HS-27A (cell line): ENCODE data around the gene CHCHD6.

Experiments used
- DNase-seq: peaks from one replicate; pipeline ENCODE4 v3.0.0-alpha.2; 2012; ENCODE audit warnings: low read depth, missing footprints

CHCHD6 gene

DNA sequence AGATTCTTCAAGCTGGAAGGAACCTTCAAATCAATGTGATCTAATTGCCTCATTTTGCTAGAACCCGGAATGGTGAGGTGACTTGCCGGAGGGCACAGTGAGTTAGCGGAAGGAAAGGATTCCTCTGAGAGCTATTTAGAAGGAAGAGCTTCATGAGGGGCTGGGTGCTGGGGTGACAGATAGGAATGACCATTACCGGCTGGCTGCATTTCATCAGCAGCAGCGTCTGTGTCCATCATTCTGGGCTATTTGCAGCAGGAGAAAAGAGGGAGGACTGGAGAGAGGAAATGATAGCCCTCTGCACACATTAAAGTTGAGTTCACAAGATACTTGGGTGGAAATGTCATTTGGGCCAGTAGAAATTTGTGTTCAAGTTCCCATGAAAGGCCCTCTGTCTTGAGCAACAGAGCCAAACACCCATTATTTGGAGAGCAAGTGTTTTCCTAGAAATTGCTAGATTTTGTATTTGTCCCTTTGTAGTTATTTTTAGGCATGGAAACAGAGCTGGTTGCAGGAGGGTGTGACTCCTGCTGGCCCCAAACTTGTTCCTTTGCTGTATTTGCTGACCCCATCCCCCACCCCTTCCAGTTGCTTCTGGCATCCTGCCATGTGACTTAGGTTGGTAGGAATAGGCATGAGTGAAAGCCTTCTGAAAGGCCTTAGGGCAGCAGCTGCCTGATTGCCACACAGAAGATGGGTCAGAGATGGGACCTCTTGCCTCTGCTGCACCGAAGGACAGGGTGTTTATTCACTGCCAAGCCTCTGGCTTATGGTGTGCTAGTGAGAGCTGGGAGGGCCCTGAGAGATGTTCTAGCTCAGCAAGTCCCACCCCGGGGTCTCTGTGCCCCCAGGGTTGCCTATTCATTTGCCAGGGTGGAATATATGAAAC, 191.4 kb downstream of the CHCHD6 start:
- no peak for DNase-seq

DNA sequence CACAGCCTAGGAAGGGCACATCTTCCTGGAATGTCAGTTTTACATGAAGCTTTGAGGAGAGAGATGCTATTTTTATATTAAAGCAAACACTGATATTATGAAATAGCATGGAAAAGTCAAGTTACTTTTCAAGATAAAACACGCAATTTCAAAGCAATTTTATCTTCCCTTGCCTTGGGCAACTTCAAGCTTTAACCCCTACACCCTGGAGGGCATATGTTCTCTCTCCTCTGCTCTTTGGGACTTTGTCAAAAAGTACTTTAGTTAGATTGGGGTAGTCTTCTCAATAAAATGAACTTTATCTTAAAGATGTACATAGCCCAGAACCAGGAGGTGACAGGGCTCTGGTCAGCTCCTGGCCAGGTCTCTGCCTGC, 192.0 kb downstream of the CHCHD6 start:
- DNase-seq: no peak

DNA sequence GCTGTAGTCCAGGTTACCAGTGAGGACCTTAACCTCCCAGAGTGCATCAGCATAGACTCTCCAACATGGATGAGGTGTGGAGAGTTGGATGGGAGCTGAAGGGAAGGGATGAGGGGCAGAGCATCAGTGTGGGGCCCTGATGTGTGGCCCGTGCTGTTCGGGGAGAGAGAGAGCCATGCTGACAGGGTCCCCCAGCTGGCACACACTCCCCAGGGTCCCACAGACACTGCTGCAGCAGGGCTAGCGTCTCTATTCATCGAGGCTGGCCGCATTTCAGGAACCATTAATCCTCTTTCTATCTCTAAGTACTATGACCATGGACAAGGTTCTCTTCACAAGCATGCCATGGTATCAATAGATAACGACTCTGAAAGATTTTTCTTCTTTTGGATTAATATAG, 192.9 kb downstream of the CHCHD6 start:
- DNase-seq: no peak

DNA sequence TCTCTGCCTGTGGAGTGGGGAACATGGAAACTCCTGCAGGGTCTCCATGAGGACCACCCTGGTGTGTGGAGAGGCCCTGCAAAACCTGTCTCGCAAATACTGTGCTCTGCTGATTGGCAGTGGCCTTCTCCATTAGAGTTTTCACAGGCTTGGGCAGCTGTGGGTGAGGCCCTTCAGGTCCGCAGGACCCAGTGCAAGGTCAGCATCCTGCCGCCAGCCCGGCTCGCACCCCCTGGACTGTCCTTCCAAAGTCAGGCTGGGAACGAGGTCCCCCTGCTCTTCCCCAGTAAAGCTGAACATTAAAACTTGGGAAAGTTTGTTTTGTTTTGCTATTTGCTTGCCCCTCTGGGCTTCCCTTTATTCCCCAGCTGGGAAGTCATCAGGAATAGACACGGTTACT, 193.9 kb downstream of the CHCHD6 start:
- DNase-seq: no peak

DNA sequence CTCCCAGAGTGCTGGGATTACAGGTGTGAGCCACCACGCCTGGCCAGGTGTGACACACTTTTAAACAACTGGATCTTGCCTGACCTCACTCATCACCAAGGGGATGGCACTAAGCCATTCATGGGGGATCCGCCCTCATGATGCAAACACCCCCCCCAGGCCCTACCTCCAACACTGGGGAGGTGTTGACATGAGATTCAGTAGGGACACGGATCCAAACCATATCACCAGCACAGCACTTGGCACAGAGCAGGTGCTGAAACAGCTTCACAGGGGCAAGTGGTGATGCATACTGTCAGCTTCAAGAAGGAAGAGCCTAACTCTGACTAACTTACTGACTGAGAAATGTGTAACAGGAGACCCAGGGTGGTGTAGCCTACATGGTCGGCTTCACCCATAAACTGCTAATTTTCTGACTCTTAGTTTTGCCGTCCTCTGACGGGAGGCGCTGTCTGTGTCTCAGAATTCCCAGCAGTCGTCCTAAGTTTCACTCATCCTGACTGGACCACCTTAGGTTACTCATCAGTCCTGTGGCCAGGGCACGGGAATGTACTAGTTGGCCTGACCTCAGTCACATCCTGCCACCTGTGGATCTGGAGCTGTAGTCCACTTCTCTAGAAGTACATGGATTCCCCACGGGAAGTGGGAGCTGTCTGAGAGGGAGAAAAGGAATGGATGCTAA, 197.0 kb downstream of the CHCHD6 start:
- no peak for DNase-seq

DNA sequence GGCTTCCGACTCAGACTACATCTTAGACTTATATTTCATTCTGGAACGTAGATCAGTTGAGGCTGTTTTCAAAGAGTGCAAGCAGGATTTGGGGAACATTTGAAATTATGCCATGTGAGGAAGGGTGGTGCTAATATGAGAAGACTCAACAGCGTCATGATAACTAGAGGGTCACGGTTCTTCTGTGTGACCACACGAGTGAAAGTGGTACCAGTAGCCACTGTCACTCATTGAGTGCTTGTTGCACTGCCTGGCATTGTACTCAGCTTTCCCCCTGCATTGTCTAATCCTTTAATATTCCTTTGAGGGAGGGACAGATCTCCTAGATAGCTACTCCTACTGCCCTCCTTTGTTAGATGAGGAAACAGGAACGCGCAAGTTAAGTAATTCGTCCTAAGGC, 197.6 kb downstream of the CHCHD6 start:
- DNase-seq: no peak

DNA sequence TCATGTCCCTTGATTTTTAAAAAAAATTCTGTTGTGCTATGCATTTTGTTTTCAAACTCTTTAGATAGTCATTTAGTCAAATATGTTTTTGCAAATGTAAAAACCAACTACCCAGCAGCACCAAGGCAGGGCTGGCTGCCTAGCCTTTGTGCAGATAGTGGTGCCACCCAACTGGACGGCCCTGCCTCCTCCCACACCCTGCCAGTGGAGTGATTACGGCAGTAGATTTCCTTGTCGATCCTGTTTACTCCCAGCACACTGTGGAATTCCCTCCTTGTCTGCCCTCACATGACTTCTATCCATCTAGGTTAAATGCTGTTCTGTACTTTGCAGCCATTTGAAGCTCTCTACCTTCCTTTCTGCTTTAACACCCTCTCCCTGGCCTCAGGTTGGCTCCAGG, 199.5 kb downstream of the CHCHD6 start:
- DNase-seq: no peak

DNA sequence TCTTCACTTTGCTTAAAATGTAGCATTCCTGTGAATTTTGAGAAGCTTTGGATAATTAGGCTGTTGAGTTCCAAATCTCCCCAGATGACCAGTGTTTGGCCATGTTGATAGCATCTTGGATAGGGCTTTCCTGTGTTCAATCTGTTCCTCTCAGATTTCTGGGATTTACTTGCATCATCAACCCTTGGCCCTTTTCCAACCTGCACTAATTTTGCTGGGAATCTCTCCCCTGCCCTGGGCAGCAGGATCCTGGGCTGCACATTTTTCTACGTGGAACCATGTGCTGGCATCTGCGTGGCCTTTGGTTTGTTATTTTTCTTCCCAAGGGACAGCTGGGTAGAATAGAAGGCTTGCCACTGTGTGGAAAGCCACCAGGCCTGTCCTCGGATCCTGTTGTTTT, 203.5 kb downstream of the CHCHD6 start:
- no peak for DNase-seq

DNA sequence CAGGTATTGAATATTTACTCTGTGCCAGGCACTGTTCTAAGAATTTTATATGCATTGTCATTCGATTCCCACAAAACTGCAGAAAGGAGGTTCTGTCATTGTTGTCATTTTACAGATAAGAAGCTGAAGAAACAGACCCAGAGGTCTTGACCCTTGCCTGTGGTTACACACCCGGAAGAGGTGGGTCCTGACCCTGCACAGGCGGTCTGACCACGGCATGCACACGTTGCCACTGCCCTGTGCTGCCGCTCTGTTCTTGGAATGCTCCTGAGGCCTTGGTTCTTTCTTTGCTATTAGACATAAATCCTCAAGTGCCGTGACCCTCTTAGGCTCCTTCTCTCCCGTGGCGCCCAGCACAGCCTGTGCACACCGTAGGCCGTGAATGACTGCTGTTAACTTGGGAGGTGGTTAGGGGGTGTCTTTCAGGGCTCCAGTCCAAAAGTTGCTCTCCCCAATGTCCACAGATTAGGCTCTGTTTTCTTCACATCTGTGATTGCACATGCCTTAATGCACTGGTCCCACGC, 204.8 kb downstream of the CHCHD6 start:
- peak; percentile 22 for DNase-seq

DNA sequence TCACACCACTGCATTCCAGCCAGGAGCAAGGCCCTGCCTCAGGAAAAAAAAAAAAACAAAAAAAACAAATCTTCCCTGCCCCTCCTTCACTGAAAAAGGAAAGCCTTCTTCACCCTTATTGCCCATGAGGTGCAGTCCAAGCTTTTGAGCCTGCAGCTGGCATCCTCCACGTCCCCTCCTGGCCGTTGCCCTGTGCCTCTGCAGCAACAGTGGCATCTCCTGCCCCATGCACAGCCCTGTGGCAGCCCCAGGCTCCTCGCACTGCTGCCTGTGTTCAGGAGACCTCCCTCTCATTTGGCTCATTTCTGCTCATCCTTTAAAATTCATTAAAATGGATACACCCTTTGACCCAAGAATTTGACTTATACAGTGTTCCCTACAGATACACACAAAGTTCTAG, 206.2 kb downstream of the CHCHD6 start:
- no peak for DNase-seq

DNA sequence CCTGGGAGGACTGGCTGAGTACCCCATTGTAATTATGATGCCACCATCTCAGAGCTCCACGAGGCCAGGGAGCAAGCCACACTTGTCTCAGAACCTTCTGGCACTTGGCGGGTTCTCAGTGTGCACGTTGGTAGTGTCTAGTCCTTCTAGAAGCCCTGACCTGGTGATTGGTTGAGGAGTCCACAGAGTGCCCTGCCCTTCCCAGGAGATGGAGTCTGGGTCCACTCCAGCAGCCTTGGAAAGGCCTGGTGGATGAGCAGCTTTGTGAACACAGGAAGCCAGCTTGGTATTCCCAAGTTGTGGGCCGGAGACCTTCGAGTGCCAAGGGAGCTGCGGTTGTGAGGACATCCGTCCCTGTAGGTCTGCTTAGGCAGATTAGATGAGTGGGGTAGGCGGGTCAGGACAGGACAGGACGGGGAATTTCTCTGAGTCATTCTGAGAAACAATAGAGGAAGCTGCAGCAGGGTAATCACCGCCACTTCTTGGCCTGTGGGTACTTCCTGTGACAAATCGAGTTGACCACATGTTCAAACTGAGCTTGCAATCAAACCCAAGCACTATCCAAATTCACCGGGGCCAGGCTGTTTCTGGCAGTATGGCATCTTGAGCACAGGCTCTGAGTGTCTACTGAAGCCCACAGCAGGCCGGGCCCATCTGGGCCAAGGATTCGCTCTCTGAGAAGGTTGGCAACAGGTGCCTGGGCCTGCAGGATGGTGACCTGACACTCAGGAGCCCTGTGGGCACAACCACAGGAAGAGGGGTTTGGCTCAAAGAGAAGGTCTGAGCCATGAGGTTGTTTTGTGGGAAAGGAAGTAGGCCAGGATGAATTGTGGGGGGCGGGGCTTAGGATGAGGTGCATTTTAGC, 207.4 kb downstream of the CHCHD6 start:
- peak; percentile 90 for DNase-seq

DNA sequence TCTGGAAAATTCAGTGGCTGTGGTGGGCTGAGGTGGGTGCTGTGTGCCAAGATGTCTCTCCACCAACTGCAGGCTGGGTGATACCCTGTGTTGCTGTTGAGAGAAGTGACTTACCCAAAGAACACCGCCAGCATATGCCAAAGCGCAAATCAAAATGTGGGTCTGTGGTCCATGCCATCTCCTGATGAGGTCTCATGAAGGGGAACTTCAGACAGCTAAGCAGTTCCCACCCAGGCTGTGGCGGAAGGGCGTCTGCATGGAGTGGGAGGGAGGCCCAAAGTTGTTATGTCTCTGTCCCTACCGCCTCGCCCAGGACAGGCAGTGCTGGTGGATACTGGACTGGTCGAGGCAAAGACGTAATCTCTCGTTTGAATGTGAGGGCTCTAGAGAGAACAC, 208.0 kb downstream of the CHCHD6 start:
- no peak for DNase-seq

DNA sequence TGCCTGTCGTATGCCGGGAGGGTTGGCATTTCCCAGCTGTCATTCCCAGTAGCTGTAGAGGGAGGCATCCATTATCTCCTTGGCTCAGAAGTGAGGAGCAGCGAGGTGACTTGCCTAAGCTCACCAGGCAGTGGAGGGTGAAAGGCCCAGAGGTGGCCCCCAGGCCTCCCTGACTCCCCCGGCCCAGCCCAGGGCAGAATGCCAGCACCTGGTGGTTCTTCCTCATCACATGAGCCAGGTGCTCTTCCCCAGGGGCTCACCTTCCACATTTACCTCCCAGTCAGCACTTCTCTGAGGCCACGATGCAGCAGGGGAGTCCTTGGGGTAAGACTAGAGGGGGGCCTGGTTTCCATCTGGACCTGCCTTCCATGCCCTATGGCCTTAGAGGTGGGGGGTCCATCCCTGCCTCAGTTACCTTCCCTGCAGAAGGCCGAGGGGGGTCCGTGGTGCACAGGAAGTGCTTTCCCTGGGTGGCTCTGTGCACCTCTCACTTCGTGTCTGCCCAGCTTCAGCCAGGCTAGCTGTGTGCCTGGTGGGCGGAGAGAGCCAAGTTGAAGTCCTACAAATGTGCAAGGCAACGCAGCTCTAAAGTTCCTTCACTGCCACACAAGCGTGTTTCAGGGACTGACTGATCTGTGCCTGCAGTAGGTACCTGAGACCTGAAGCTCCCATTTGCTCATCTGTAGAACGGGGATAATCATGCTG, 208.6 kb downstream of the CHCHD6 start:
- no peak for DNase-seq

DNA sequence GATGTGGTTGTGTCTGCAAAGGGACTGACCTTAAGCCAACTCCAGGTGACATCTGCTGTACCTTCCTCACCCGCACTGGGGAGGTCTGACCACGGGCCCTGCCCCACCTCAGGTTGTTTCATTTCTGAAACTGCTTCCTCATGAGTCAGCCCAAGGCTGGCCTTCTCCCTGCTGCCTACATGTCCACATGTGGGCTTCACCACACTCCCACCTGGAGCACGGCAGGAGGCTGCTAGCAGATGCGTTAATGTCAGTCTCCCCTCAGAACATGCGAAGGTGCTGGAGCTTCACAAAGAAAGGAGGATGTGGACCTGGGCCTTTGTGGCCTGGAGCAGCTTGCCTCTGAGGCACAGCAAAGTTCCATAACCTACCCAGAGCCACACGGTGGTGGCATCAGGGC, 209.5 kb downstream of the CHCHD6 start:
- DNase-seq: no peak

DNA sequence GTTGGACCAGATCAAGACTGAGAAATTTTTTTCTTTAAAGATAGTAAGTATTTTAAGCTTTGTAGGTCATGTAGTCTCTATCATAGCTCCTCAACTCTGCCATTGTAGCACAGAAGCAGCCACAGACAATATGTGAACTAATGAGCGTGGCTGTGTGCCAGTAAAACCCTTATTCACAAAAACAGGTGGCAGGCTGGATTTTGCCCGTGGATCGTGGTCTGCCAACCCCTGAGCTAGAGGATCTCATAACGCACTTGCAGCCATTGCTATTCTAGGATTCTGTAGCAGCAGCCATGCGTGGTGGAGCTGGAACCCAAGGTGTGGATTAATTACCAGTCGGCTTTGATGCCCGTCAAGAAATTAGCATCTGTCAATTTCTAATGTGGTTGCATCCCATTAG, 210.2 kb downstream of the CHCHD6 start:
- no peak for DNase-seq

DNA sequence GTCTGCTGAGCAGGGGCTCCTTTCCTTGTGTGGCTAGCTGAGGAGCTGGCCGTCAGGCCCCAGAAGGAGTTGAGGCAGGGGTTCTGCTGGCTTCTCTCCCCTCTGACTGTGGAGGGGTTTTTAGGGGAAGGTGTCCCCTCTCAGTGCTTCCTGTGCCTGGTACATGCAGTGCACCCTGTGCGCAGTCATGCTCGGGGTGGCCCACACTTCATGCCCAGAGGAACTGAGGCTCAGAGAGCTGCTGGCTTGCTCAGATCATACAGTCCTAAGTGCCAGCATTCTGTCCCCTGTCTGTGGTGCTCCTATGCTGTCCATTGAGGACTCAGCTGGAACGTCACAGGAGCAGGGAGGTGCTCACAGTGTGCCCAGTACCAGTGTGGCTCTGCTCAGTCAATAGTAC, 211.0 kb downstream of the CHCHD6 start:
- no peak for DNase-seq

DNA sequence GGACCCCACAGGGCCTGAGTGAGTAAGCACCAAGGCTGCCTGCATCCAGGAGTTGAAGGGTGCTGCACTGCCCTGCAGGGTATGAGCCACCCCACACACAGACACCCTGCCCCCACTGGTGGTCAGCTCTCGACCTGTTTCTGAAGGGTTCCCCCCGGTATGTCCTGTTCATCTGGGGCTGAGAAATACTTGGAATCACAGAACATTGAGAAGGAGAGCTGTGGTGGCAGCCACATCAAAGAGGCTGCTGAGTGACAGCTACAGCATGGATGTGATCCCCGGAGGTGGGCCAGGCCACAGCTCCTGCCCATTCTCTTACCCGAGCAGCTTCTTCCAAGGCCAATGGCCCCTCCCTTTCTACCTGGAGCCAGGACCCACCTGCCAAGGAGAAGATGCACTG, 212.5 kb downstream of the CHCHD6 start:
- DNase-seq: no peak

DNA sequence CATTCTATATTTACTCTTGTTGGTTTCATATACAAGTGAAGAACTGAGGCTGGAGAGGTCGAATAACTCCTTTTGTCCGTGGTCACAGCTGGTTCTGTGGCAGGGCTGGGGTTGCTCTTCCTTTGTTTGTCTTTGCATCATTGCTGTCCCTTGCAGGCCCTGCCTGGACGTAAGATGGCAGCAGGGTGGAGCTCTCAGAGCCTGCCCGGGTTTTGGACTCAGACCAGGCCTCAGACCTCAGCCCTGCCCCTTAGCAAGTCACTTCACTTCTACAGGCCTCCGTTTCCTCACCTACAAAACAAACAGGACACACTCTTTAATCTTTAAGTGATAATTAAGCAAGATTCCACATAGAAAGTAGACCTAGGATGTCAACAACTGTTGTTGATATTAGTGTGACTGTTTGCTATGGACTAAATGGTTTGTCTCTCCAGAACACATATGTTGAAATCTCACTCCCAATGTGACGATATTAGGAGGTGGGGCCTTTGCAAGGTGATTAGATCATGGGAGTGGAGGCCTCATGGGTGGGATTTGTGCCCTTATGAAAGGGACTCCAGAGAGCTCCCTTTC, 213.3 kb downstream of the CHCHD6 start:
- DNase-seq: no peak

DNA sequence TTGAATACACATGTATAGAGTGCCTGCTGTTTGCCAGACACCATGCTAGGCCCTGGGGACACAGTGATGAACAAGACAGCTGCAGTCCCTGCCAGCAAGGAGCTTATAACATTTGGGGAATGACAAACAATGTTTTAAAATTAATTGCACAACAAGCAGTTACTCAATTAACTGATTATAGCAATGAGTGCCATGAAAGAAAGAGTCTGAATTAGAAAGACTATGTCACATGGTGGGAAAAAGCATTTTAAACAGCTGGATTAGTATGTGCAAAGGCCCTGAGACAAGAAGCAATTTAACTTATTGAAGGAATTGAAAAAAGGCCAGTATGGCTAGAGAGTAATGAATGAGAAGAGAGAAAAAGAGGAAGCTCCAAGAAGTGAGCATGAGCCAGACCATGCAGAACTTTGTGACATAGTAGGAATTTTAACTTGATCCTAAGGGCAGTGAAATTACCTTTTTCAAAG, 214.3 kb downstream of the CHCHD6 start:
- DNase-seq: no peak

DNA sequence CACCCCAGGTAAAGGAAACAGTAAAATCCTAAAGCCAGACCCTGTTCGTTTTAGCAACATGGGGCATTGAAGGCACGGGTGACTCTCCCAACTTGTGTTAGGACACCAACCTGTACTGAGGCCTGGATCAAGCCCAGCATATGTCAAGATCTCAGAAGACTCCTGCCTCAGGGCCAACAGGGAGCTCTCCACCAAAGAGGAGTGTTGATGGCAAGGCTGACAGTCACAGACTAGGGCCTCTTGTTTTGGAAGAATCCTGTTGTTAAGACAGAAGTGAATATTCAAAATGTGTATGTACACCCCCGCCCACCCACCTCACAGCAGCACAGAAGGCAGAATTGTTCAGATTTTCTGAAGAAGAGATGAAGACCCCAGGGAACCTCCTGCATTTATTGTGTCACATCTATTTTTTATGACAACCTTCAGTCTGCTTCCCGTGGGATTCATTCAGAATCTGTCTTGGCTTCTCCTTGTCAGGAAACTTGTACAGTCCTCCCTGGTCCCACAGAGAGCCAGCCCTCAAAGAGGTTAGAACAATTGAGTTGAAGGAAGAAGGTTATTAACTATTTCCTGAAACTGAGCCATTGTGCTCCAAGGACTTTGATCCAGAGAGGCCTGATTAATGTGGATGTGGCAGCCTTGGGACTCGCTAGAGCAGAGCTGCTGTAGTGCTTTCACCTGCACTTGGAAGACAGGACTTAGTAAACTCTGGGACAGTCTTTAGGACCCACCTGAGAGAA, 217.2 kb downstream of the CHCHD6 start:
- no peak for DNase-seq

DNA sequence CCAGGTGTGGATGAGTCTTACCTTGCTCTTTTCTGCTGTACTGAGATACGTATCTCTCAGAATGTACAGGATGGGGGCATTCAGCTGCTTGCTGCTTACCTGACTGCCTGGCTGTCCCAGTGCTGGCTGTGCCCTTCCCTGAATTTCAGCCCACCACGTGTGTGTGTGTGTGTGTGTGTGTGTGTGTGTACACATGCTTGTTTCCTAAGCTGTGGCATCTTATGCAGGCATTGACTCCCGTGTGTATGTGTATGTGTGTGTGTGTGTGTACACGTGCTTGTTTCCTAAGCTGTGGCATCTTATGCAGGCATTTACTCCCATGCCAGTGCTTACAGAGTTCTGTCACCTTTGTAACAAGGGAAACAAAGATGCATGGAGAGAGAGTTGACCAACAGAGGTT, 218.4 kb downstream of the CHCHD6 start:
- DNase-seq: no peak
